Cortex of kidney (tissue), 1 donor: ENCODE measurements around the gene CDKN2B.

ENCODE experiments used
- DNase-seq: peaks from one replicate; lab custom pipeline; 2025; lab: John Stamatoyannopoulos, UW

CDKN2B gene

GRCh38 chr9:21993893-21994555, 15.1 kb downstream of the CDKN2B start, which contains the start of gene CDKN2A:
CDKN2A (minus strand) TSS chr9:21994392.
- DNase-seq: no peak

- DNase-seq: no peak
Observed at GRCh38 chr9:21993007-21993406, 16.1 kb downstream of the CDKN2B start.

- DNase-seq: no peak
Observed at GRCh38 chr9:21991072-21991959, 17.8 kb downstream of the CDKN2B start.

- no peak for DNase-seq
Observed at GRCh38 chr9:21989440-21990189, 19.5 kb downstream of the CDKN2B start.

- no peak for DNase-seq
Observed at GRCh38 chr9:21988056-21988990, 20.8 kb downstream of the CDKN2B start.

GRCh38 chr9:21985964-21986667, 23.0 kb downstream of the CDKN2B start:
- DNase-seq: no peak

GRCh38 chr9:21984101-21984500, 25.0 kb downstream of the CDKN2B start:
- no peak for DNase-seq

- DNase-seq: no peak
Observed at GRCh38 chr9:21983561-21983935, 25.6 kb downstream of the CDKN2B start.

- DNase-seq: no peak
Observed at GRCh38 chr9:21982861-21983560, 26.1 kb downstream of the CDKN2B start.

- no peak for DNase-seq
Observed at GRCh38 chr9:21982391-21982790, 26.7 kb downstream of the CDKN2B start.

- DNase-seq: no peak
Observed at GRCh38 chr9:21976334-21976875, 32.7 kb downstream of the CDKN2B start.

GRCh38 chr9:21974722-21975409, 34.2 kb downstream of the CDKN2B start:
- no peak for DNase-seq

- DNase-seq: no peak
Observed at GRCh38 chr9:21974343-21974721, 34.8 kb downstream of the CDKN2B start.

- DNase-seq: no peak
Observed at GRCh38 chr9:21972361-21972760, 36.7 kb downstream of the CDKN2B start.

GRCh38 chr9:21970800-21971640, 38.1 kb downstream of the CDKN2B start:
- DNase-seq: no peak

- DNase-seq: no peak
Observed at GRCh38 chr9:21969951-21970799, 38.9 kb downstream of the CDKN2B start.
